ENCODE measurements around the gene HGF.
"Not testable (repeated sequence)": the region's sequence is repeated elsewhere in the genome, so short reads cannot be mapped to it uniquely, and the experiment has no call there.

The HGF gene

GRCh38 chr7:81744389-81744788, 25.5 kb downstream of the HGF start:
- no peak for DNase-seq (ENCODE audit: low read depth)
- no peak overlapping the region for H3K4me3 ChIP-seq (ENCODE audit: low read depth, low read length)
- TF ChIP-seq CTCF (IDR thresholded peaks at IDR 0.05; ENCODE audit: control insufficient read depth, extremely low read depth, insufficient read depth) = no peak

GRCh38 chr7:81743665-81744064, 26.2 kb downstream of the HGF start:
- no peak for DNase-seq (ENCODE audit: low read depth)
- H3K4me3 ChIP-seq (ENCODE audit: low read depth, low read length) = no peak overlapping the region
- no peak for TF ChIP-seq CTCF (IDR thresholded peaks at IDR 0.05; ENCODE audit: control insufficient read depth, extremely low read depth, insufficient read depth)

- no peak overlapping the region for H3K4me3 ChIP-seq (ENCODE audit: low read depth, low read length)
- DNase-seq (ENCODE audit: low read depth) = no peak
- TF ChIP-seq CTCF (IDR thresholded peaks at IDR 0.05; ENCODE audit: control insufficient read depth, extremely low read depth, insufficient read depth) = no peak
Observed at GRCh38 chr7:81743201-81743600, 26.6 kb downstream of the HGF start.

- no peak for TF ChIP-seq CTCF (IDR thresholded peaks at IDR 0.05; ENCODE audit: control insufficient read depth, extremely low read depth, insufficient read depth)
- no peak for DNase-seq (ENCODE audit: low read depth)
- H3K4me3 ChIP-seq (ENCODE audit: low read depth, low read length) = no peak overlapping the region
Observed at GRCh38 chr7:81740403-81740802, 29.4 kb downstream of the HGF start.

GRCh38 chr7:81736091-81736490, 33.8 kb downstream of the HGF start:
- DNase-seq (ENCODE audit: low read depth) = no peak
- no peak for TF ChIP-seq CTCF (IDR thresholded peaks at IDR 0.05; ENCODE audit: control insufficient read depth, extremely low read depth, insufficient read depth)
- H3K4me3 ChIP-seq (ENCODE audit: low read depth, low read length) = no peak overlapping the region

- no peak overlapping the region for H3K4me3 ChIP-seq (ENCODE audit: low read depth, low read length)
- DNase-seq (ENCODE audit: low read depth) = no peak
- TF ChIP-seq CTCF (IDR thresholded peaks at IDR 0.05; ENCODE audit: control insufficient read depth, extremely low read depth, insufficient read depth) = no peak
Observed at GRCh38 chr7:81725812-81726127, 44.1 kb downstream of the HGF start.

GRCh38 chr7:81725003-81725811, 44.6 kb downstream of the HGF start:
- H3K4me3 ChIP-seq (ENCODE audit: low read depth, low read length) = no peak overlapping the region
- DNase-seq (ENCODE audit: low read depth) = no peak
- no peak for TF ChIP-seq CTCF (IDR thresholded peaks at IDR 0.05; ENCODE audit: control insufficient read depth, extremely low read depth, insufficient read depth)

GRCh38 chr7:81722250-81722649, 47.6 kb downstream of the HGF start:
- not testable (repeated sequence) for DNase-seq (ENCODE audit: low read depth); H3K4me3 ChIP-seq (ENCODE audit: low read depth, low read length)
